Fibroblast of pulmonary artery (primary cell): ENCODE results near the gene RLBP1.
"Not testable (repeated sequence)": the region's sequence is repeated elsewhere in the genome, so short reads cannot be mapped to it uniquely, and the experiment has no call there.

Experiments used
- DNase-seq: peaks from one replicate; pipeline ENCODE4 v3.0.0-alpha.2; 2010; ENCODE audit warnings: low read depth
- H3K4me3 ChIP-seq: replicated peaks from 2 replicates; pipeline ENCODE4 v1.5.1; 2011; ENCODE audit warnings: low read depth, mild to moderate bottlenecking, control low read depth, low read length, moderate library complexity
- TF ChIP-seq, protein P1 (sequence below): IDR thresholded peaks from 2 replicates; pipeline ENCODE4 v1.5.1; 2011; ENCODE audit warnings: mild to moderate bottlenecking, control low read depth, low read length, inconsistent platforms; ENCODE audit errors: missing control alignments

RLBP1 gene

GRCh38 chr15:89221543-89221942, at the start of gene RLBP1:
RLBP1 (minus strand) TSS chr15:89221579; CDS start chr15:89218975, 2,604 bp downstream.
- TF ChIP-seq, protein P1, sequence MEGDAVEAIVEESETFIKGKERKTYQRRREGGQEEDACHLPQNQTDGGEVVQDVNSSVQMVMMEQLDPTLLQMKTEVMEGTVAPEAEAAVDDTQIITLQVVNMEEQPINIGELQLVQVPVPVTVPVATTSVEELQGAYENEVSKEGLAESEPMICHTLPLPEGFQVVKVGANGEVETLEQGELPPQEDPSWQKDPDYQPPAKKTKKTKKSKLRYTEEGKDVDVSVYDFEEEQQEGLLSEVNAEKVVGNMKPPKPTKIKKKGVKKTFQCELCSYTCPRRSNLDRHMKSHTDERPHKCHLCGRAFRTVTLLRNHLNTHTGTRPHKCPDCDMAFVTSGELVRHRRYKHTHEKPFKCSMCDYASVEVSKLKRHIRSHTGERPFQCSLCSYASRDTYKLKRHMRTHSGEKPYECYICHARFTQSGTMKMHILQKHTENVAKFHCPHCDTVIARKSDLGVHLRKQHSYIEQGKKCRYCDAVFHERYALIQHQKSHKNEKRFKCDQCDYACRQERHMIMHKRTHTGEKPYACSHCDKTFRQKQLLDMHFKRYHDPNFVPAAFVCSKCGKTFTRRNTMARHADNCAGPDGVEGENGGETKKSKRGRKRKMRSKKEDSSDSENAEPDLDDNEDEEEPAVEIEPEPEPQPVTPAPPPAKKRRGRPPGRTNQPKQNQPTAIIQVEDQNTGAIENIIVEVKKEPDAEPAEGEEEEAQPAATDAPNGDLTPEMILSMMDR, result no peak
- no peak within 1 kb of the TSS for H3K4me3 ChIP-seq
- DNase-seq, result no peak

- H3K4me3 ChIP-seq, DNase-seq: not testable (repeated sequence)
Measured at GRCh38 chr15:89250142-89250541, 28.8 kb upstream of the RLBP1 start.

DNA sequence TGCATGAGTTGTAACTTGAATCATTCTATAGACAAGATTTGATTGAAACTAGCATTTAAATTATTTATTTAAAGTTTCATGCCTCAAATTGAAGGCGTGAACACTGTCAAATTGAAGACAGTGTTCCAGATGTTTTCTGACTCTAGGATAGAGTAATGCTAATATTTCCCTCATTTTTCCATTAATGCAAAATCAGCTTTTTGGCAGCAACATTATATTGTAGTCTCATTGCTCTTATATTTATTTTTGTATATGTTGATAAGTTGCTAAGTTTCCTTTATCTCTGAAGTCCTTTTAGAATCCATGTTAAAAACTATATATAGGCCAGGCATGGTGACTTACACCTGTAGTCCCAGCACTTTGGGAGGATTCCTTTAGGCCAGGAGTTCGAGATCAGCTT, 27.2 kb upstream of the RLBP1 start:
- no peak for DNase-seq
- TF ChIP-seq, protein P1, result no peak
- no peak overlapping the region for H3K4me3 ChIP-seq

GRCh38 chr15:89247446-89247845, 26.1 kb upstream of the RLBP1 start:
- TF ChIP-seq, protein P1, result no peak
- peak; percentile 64 for DNase-seq
- H3K4me3 ChIP-seq, result no peak overlapping the region

- H3K4me3 ChIP-seq, result peak overlapping the region; percentile 91
- no peak for DNase-seq
- TF ChIP-seq, protein P1, result no peak
Measured at GRCh38 chr15:89244574-89244903, 23.2 kb upstream of the RLBP1 start.

- H3K4me3 ChIP-seq, result peak within 1 kb of the TSS; percentile 91
- peak; percentile 94 for DNase-seq
- TF ChIP-seq, protein P1, result peak; percentile 29
Measured at GRCh38 chr15:89243691-89244573, 22.6 kb upstream of the RLBP1 start, which contains the start of gene FANCI. FANCI (plus strand) TSS chr15:89243979; CDS start chr15:89247648, 3,669 bp downstream.

- H3K4me3 ChIP-seq, result peak overlapping the region; percentile 91
- TF ChIP-seq, protein P1, result no peak
- peak; percentile 49 for DNase-seq
Measured at GRCh38 chr15:89243046-89243690, 21.8 kb upstream of the RLBP1 start.

DNA sequence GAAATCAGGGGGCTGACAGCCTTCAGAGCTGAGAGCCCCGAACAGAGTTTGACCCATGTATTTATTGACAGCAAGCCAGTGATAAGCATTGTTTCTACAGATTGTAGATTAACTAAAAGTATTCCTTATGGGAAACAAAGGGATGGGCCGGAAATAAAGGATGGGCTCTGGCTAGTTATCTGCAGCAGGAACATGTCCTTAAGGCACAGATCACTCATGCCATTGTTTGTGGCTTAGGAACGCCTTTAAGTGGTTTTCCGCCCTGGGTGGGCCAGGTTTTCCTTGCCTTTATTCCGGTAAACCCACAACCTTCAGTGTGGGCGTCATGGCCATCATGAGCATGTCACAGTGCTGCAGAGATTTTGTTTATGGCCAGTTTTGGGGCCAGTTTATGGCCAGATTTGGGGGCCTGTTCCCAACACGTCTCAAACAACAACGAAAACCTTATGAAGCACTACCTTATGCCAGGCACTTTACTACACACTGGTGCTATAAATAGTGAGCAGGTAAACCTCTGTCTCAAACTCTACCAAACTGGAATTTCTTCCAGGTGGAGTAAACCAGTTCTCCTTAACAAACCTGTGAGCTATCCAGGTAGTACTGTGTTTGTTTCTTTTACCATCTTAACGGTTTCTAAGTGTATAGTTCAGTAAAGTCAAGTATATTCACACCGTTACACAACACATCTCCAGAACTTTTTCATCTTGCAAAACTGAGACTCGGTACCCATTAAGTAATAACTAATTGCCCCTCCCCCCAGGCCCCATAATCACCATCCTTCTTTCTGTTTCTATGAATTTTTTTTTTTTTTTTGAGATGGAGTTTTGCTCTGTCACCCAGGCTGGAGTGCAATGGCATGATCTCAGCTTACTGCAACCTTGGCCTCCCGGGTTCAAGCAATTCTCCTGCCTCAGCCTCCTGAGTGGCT, 18.8 kb upstream of the RLBP1 start:
- not testable (repeated sequence) for H3K4me3 ChIP-seq, DNase-seq
